ENCODE results near the gene PHYKPL.
A peak's percentile ranks its signal among the peaks of the same experiment; 100 is the strongest.

The PHYKPL gene

DNA sequence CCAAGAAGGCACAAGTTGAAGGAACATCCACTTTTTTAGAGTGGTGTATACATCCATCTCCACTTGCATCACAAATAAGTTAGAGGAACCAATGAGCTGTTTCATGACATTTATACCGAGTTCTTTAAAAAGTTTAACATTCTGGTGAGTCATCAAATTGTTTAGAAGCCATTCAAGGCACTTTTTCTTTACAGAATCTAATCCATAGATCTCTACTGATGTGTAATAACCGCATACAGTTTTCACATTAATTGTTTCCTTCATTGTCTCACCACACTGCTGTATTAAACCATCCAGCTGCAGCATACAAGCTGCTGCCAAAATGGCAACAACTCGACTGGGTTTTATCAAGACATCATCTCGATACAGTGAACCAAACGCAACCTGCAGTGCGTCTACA is 46.2 kb downstream of the PHYKPL start:
- H3K4me3 ChIP-seq (ENCODE audit: low read length) = no peak overlapping the region
- no peaks in the 10 kb centered on the region for H3K36me3 ChIP-seq (ENCODE audit: insufficient read depth, low read length)
- no peaks in the 10 kb centered on the region for H3K4me1 ChIP-seq (ENCODE audit: insufficient read depth, low read length)
- H2AFZ ChIP-seq (ENCODE audit: low read depth, low read length) = no peak overlapping the region
- no peaks in the 10 kb centered on the region for H3K27me3 ChIP-seq (ENCODE audit: insufficient read depth, low read length)
- H3K9me3 ChIP-seq (ENCODE audit: low read length) = no peaks in the 10 kb centered on the region

DNA sequence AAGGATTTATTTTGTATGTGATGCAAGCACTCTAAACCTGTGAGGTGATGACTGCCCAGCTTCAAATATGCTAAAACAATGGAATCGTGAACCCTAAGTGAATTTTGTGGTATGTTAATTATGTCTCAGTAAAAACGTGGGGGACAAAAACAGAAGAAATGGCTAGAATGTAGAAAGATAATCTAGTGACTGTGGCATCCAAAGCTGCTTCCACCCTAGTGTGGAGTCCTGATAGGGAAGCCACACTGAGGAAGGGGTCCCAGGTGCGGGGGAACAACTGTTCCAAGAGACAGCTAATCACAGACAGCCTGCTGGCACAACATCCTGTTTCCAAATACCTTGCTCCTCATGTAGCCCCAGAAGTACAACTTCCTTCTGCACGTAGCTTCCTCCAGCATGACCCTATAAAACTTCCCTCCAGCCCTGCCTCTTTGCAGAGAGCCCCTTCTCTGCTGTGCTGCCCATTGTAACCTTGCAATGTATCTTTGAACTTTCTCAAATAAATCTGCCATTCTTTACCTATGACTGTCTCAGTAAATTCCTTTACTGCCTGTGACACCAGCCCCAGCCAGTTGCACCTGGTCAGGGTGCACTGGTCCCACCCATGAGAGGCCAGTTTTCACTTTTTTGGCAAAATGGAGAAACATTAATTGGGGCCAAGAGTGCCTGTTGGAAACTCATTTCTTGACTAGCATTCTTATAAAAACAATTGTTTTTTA is 50.3 kb downstream of the PHYKPL start:
- no peaks in the 10 kb centered on the region for H3K9me3 ChIP-seq (ENCODE audit: low read length)
- H3K27me3 ChIP-seq (ENCODE audit: insufficient read depth, low read length) = no peaks in the 10 kb centered on the region
- H3K4me3 ChIP-seq (ENCODE audit: low read length) = no peak overlapping the region
- H3K4me1 ChIP-seq (ENCODE audit: insufficient read depth, low read length) = no peaks in the 10 kb centered on the region
- no peak overlapping the region for H2AFZ ChIP-seq (ENCODE audit: low read depth, low read length)
- no peaks in the 10 kb centered on the region for H3K36me3 ChIP-seq (ENCODE audit: insufficient read depth, low read length)

DNA sequence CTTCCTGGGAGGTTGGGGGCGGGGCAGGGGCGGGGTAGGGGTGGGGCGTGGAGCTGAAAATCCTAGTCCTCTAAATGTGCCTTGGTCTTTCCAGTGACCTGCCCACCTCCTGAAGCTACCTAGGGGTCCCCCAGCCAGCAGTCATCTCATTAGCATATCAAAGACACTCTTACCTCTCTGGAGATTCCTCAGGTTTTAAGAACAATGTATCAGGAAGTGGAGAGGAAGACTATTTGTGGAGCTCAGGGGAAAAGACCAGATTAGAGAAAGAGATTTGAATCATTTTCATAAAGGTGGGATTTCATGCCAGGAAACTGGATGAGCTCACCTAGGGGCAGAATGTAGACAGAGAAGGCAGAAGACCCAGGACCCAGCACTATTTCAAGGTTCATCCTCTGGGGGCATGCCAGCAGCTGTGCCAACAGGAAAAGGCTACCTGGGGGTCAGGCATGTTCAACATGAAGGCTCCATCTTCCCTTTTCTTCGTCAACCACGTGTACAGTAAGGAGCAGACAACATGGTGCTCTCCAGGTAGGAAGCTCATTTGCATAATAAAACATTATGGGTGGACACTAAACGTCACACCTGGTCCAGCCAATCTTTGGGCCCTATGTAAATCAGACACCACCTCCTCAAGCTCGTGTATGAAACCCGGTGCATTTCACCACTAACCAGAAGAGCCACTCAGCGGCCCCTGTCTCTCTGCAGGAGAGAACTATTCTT is 52.3 kb downstream of the PHYKPL start:
- Histone ChIP-seq H3K36me3 (ENCODE audit: insufficient read depth, low read length) (no peaks in the 10 kb centered on the region), H3K4me1 (ENCODE audit: insufficient read depth, low read length) (no peaks in the 10 kb centered on the region), H3K9me3 (ENCODE audit: low read length) (no peaks in the 10 kb centered on the region), H3K4me3 (ENCODE audit: low read length) (no peak overlapping the region), H3K27me3 (ENCODE audit: insufficient read depth, low read length) (no peaks in the 10 kb centered on the region), H2AFZ (ENCODE audit: low read depth, low read length) (no peak overlapping the region)

DNA sequence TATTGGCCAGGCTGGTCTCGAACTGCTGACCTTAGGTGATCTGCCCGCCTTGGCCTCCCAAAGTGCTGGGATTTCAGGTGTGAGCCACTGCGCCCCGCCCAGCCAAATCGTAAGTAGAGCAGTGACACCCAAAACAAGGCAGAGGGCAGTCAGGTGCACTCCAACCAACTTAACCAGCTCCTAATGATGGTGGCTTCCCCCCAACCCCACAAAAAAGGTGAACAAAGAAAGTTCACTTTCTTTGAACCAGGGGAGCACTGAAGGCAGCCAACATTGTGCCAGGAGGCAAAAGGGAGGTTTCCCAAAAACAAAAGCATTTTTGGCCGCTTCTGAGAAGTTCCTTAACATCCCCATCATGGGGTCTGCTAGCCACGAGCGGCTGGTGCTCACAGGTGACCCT is 55.0 kb downstream of the PHYKPL start:
- Histone ChIP-seq H3K4me1 (ENCODE audit: insufficient read depth, low read length) (no peaks in the 10 kb centered on the region), H2AFZ (ENCODE audit: low read depth, low read length) (no peak overlapping the region), H3K36me3 (ENCODE audit: insufficient read depth, low read length) (no peaks in the 10 kb centered on the region), H3K27me3 (ENCODE audit: insufficient read depth, low read length) (no peaks in the 10 kb centered on the region), H3K9me3 (ENCODE audit: low read length) (no peaks in the 10 kb centered on the region), H3K4me3 (ENCODE audit: low read length) (no peak overlapping the region)

DNA sequence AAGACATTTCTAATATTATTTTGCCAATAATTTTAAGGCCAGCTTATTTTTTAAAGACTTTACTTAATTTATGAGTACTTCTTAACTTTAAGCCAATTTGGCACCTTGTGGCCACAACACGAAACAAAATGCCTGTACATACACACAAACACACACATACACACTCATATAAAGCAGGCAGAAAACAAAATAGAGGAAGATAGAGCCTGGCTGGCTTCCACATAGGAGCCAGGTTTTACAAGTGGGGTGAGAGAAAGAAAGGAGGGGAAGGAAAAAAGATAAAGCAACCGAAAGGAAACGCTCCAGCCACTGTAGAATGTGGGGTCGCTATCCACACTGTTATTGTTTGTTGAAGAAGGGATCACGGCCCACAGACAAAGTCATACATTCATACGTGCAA is 55.8 kb downstream of the PHYKPL start:
- H2AFZ ChIP-seq (ENCODE audit: low read depth, low read length) = no peak overlapping the region
- H3K4me3 ChIP-seq (ENCODE audit: low read length) = no peak overlapping the region
- no peaks in the 10 kb centered on the region for H3K36me3 ChIP-seq (ENCODE audit: insufficient read depth, low read length)
- no peaks in the 10 kb centered on the region for H3K4me1 ChIP-seq (ENCODE audit: insufficient read depth, low read length)
- H3K9me3 ChIP-seq (ENCODE audit: low read length) = no peaks in the 10 kb centered on the region
- H3K27me3 ChIP-seq (ENCODE audit: insufficient read depth, low read length) = no peaks in the 10 kb centered on the region

DNA sequence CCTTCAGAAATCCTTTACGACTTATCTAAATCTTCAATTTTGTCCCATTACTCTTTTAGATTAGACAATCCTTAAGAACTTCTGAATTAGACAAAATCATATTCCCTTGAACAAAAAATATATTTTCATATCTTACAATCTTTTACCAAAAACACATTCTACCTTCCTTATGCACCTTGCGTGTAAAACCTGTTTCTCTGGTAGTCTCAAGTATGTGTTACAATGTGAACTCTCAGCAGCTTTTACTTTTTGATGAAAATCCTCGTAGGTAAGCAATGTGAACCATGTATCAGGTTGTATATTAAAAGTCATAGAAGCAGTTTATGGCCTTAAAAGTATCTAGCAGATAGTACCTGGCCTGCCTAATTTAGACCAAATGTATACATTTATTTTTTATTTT is 58.1 kb downstream of the PHYKPL start:
- Histone ChIP-seq H3K4me1 (ENCODE audit: insufficient read depth, low read length) (peaks cover 3% of the 10 kb centered on the region), H3K36me3 (ENCODE audit: insufficient read depth, low read length) (no peaks in the 10 kb centered on the region), H2AFZ (ENCODE audit: low read depth, low read length) (no peak overlapping the region), H3K9me3 (ENCODE audit: low read length) (no peaks in the 10 kb centered on the region), H3K4me3 (ENCODE audit: low read length) (no peak overlapping the region), H3K27me3 (ENCODE audit: insufficient read depth, low read length) (no peaks in the 10 kb centered on the region)

DNA sequence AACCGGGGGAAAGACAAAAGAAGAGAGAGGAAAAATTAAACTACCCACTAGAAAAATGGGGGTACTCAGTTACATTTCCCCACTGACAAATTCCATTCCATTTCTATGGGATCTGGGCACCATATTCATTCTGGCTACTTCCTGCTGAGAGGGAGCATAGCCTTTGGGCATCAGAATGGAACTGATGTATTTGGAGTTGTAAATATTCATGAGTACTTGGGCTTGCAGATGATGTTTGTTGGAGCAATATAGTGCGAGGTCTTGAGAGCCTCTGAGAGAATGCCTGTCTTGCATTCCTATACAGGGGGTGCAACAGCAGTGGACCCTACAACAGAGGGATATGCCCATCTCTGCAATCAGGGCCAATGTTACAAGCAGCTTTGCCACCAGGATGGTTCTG is 62.1 kb downstream of the PHYKPL start:
- H3K4me1 ChIP-seq (ENCODE audit: insufficient read depth, low read length) = peaks cover 3% of the 10 kb centered on the region
- no peaks in the 10 kb centered on the region for H3K9me3 ChIP-seq (ENCODE audit: low read length)
- no peaks in the 10 kb centered on the region for H3K36me3 ChIP-seq (ENCODE audit: insufficient read depth, low read length)
- H2AFZ ChIP-seq (ENCODE audit: low read depth, low read length) = no peak overlapping the region
- no peak overlapping the region for H3K4me3 ChIP-seq (ENCODE audit: low read length)
- no peaks in the 10 kb centered on the region for H3K27me3 ChIP-seq (ENCODE audit: insufficient read depth, low read length)

DNA sequence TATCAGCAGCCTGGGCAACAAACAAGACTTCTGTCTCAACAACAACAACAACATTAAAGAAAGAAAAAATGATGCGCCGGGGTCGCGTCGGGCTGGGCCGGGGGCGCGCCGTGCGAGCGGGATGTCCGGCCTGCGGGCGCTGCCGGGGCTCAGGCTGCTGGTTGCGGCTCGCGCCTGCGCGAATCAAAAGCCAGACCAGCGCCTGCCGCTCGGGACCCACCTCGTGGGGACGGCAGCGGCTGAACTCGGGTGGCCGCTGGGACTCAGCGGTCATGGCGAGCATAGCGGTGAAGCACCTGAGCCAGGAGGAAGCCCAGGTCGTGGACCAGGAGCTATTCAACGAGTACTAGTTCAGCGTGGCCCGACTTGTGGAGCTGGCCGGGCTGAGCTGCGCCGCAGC is 67.0 kb downstream of the PHYKPL start:
- no peaks in the 10 kb centered on the region for H3K9me3 ChIP-seq (ENCODE audit: low read length)
- no peak overlapping the region for H3K4me3 ChIP-seq (ENCODE audit: low read length)
- H3K36me3 ChIP-seq (ENCODE audit: insufficient read depth, low read length) = no peaks in the 10 kb centered on the region
- H3K4me1 ChIP-seq (ENCODE audit: insufficient read depth, low read length) = peaks cover 5% of the 10 kb centered on the region
- H3K27me3 ChIP-seq (ENCODE audit: insufficient read depth, low read length) = no peaks in the 10 kb centered on the region
- no peak overlapping the region for H2AFZ ChIP-seq (ENCODE audit: low read depth, low read length)

DNA sequence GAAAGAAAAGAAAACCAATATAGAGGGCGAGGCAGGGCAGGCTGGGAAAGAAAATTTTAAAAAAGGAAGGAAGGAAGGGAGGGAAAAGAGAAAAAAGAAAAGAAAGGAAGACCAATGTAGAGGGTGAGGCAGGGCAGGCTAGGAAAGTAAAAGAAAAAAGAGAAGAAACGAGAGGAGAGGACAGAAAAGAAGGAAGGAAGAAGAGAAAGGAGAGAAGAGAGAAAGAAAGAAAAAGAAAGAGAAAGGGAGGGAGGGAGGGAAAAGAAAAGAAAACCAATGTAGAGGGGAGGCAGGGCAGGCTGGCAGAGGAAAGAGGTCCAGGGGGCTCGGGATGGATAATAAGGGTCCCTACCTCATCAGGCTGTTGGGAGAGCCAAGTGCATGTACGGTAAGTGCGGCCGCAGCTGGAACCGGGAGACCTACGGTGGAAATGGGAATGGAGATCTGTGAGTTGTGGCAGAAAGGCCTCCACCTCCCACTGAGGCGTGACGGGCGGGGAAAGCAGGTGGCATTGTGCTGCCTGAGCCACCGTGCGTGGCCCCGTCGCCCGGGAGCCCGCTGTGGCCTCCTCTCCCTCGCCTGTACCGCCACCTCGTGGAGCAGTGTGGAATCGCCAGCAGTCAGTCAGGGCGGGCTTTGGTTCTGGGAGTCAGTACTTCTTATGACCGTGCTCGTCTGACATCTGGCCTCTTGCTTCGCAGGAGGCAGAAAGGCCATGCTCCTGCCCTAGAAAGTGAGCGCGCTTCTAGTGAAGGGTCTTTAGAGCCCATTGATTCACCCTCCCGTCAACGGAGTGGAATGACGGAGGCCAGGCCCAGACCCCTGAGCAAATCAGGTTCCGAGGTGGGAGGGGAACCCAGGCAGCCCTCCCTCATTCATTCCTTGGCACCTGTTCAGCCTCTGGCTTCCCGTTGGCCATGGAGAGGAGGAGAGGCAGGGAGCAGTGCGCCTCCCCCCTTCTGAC is 68.5 kb downstream of the PHYKPL start:
- no peaks in the 10 kb centered on the region for H3K9me3 ChIP-seq (ENCODE audit: low read length)
- peaks cover 5% of the 10 kb centered on the region for H3K4me1 ChIP-seq (ENCODE audit: insufficient read depth, low read length)
- H2AFZ ChIP-seq (ENCODE audit: low read depth, low read length) = peak overlapping the region; percentile 71
- H3K36me3 ChIP-seq (ENCODE audit: insufficient read depth, low read length) = no peaks in the 10 kb centered on the region
- H3K27me3 ChIP-seq (ENCODE audit: insufficient read depth, low read length) = no peaks in the 10 kb centered on the region
- peak overlapping the region; percentile 26 for H3K4me3 ChIP-seq (ENCODE audit: low read length)

DNA sequence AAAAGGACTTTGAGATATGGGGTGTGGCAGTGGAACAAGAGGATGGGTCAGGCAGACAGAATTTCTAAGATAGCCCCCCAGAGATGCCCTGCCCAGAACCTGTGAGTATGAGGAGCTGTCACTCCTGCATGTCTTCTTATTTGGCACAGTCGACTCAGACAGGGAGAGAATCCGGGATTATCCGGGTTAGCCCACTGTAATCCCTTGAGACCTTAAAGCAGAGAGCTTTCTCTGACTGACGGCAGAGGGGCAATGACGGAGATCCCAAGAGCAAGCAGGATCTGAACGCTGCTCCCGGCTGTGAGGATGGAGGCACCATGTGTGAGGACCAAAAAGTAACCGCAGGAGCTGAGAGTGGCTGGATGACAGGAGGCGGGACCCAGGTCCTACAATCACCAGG is 70.1 kb downstream of the PHYKPL start:
- no peaks in the 10 kb centered on the region for H3K27me3 ChIP-seq (ENCODE audit: insufficient read depth, low read length)
- peaks cover 5% of the 10 kb centered on the region for H3K4me1 ChIP-seq (ENCODE audit: insufficient read depth, low read length)
- H2AFZ ChIP-seq (ENCODE audit: low read depth, low read length) = no peak overlapping the region
- H3K36me3 ChIP-seq (ENCODE audit: insufficient read depth, low read length) = no peaks in the 10 kb centered on the region
- H3K9me3 ChIP-seq (ENCODE audit: low read length) = no peaks in the 10 kb centered on the region
- no peak overlapping the region for H3K4me3 ChIP-seq (ENCODE audit: low read length)

DNA sequence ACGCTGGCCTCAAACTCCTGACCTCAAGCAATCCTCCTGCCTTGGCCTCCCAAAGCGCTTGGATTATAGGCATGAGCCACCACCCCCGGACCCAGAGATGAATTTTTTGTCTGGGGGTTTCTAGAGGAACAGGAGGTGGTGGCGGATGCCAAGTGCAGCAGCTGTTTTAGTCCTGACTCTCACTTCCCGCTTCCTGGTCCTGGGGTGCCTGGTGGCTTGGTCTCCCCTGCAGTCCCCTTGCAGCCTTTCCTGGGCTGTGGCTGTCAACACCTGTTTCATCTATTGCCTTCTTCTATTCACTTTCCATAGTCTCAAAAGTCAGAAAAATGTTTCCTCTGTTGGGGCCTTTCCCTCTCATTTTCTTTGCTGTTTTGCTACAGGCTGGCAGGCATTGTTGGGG is 72.4 kb downstream of the PHYKPL start:
- Histone ChIP-seq H3K9me3 (ENCODE audit: low read length) (no peaks in the 10 kb centered on the region), H3K27me3 (ENCODE audit: insufficient read depth, low read length) (no peaks in the 10 kb centered on the region), H3K4me3 (ENCODE audit: low read length) (no peak overlapping the region), H3K4me1 (ENCODE audit: insufficient read depth, low read length) (peaks cover 5% of the 10 kb centered on the region), H2AFZ (ENCODE audit: low read depth, low read length) (no peak overlapping the region), H3K36me3 (ENCODE audit: insufficient read depth, low read length) (no peaks in the 10 kb centered on the region)

All from neuron (in vitro differentiated cells).